GM18519 (cell line): Measurements from ENCODE around the gene FAM131A.

Experiments used
- ATAC-seq: cut with Tn5 transposase; IDR thresholded peaks from one replicate; pipeline ENCODE4 v1.9.1; 2021; ENCODE audit warnings: mild to moderate bottlenecking, moderate library complexity; ENCODE audit not compliant: unreplicated experiment, low FRiP score

Gene FAM131A

GRCh38 chr3:184354754-184355153 is 17.4 kb downstream of the FAM131A start:
- ATAC-seq: no peak

GRCh38 chr3:184355261-184356040 is 18.1 kb downstream of the FAM131A start:
- ATAC-seq: no peak

- ATAC-seq: no peak
Measured at GRCh38 chr3:184357248-184358123, 20.1 kb downstream of the FAM131A start.

GRCh38 chr3:184358124-184358767 is 20.8 kb downstream of the FAM131A start:
- ATAC-seq: no peak

- ATAC-seq: no peak
Measured at GRCh38 chr3:184358921-184359350, 21.5 kb downstream of the FAM131A start.

GRCh38 chr3:184359610-184360009 is 22.2 kb downstream of the FAM131A start:
- no peak for ATAC-seq

- ATAC-seq: no peak
Measured at GRCh38 chr3:184360070-184360928, 22.9 kb downstream of the FAM131A start.

- ATAC-seq: no peak
Measured at GRCh38 chr3:184360929-184361531, 23.6 kb downstream of the FAM131A start.

- peak; percentile 30 for ATAC-seq
Measured at GRCh38 chr3:184361532-184361931, 24.1 kb downstream of the FAM131A start, which contains the start of the genes CLCN2 and POLR2H. Gene CLCN2, minus strand, starts transcription at chr3:184361605. Its CDS starts 126 bp downstream, at chr3:184361479. Gene POLR2H, plus strand, starts transcription at chr3:184361710. Its CDS starts 1,783 bp downstream, at chr3:184363493.

- no peak for ATAC-seq
Measured at GRCh38 chr3:184361932-184362667, 24.7 kb downstream of the FAM131A start.

- ATAC-seq: peak; percentile 84
Measured at GRCh38 chr3:184362668-184363546, 25.5 kb downstream of the FAM131A start.

- ATAC-seq: no peak
Measured at GRCh38 chr3:184366619-184367289, 29.4 kb downstream of the FAM131A start.

- ATAC-seq: no peak
Measured at GRCh38 chr3:184368116-184368515, 30.7 kb downstream of the FAM131A start.

- no peak for ATAC-seq
Measured at GRCh38 chr3:184368586-184369183, 31.3 kb downstream of the FAM131A start.

GRCh38 chr3:184371570-184372018 is 34.2 kb downstream of the FAM131A start:
- peak; percentile 76 for ATAC-seq

GRCh38 chr3:184372296-184372821 is 35.0 kb downstream of the FAM131A start:
- no peak for ATAC-seq
